OCI-LY7 (cell line): ENCODE data around the gene ULK1. TPM values are rescaled to one million over a fixed set of nuclear protein-coding genes. Genes with fewer than 3 reads are reported as not detected.

Experiments used
- BruUV-seq: library from RNA; stranded (reverse); fragments of 400-500 nt; replicated peaks from 2 replicates; lab custom pipeline; 2021; lab: Mats Ljungman, UMichigan
- CTCF ChIA-PET: fragments of 300-600 bp; sonication (Branson Sonifier 250); formaldehyde crosslinking; loops from one replicate; lab custom pipeline; 2022; ENCODE audit warnings: antibody characterized with exemption; ENCODE audit not compliant: unreplicated experiment; lab: Charles Lee
- POLR2A ChIA-PET: fragments of 300-600 bp; sonication (Branson Sonifier 250); formaldehyde crosslinking; loops from one replicate; lab custom pipeline; 2022; ENCODE audit warnings: antibody characterized with exemption; lab: Charles Lee
- DNase-seq: peaks from one replicate; pipeline ENCODE4 v3.0.0-alpha.2; 2015; ENCODE audit warnings: low spot score
- H2AFZ ChIP-seq: fragments of 200-600 bp; sonication (generic), shearing (Covaris generic); 2 replicates; pipeline ENCODE4 v1.6.1; 2014; ENCODE audit warnings: mild to moderate bottlenecking, antibody characterized with exemption, low read length, moderate library complexity
- H3K27ac ChIP-seq: fragments of 200-600 bp; sonication (generic); 2 replicates; pipeline ENCODE4 v1.5.1; 2014; ENCODE audit warnings: mixed run types, low read depth, mild to moderate bottlenecking, moderate library complexity, low read length, inconsistent platforms; ENCODE audit not compliant: poor library complexity, severe bottlenecking
- H3K36me3 ChIP-seq: fragments of 200-600 bp; sonication (generic); 2 replicates; pipeline ENCODE4 v1.6.1; 2014; ENCODE audit warnings: mild to moderate bottlenecking, antibody characterized with exemption, low read length, moderate library complexity, mixed read lengths; ENCODE audit not compliant: insufficient read depth
- H3K4me1 ChIP-seq: fragments of 200-600 bp; sonication (generic); 2 replicates; pipeline ENCODE4 v1.5.1; 2014; ENCODE audit warnings: mild to moderate bottlenecking, low read length; ENCODE audit not compliant: insufficient read depth, poor library complexity, severe bottlenecking
- H3K4me2 ChIP-seq: fragments of 200-600 bp; sonication (generic); 2 replicates; pipeline ENCODE4 v1.6.1; 2014; ENCODE audit warnings: mild to moderate bottlenecking, low read length
- H3K4me3 ChIP-seq: fragments of 200-600 bp; sonication (generic); 2 replicates; pipeline ENCODE4 v1.5.1; 2014; ENCODE audit warnings: mild to moderate bottlenecking, low read depth, low read length; ENCODE audit not compliant: poor library complexity, severe bottlenecking
- H3K79me2 ChIP-seq: fragments of 200-600 bp; sonication (generic); 2 replicates; pipeline ENCODE4 v1.6.1; 2016; ENCODE audit warnings: low read depth, mild to moderate bottlenecking, low read length, moderate library complexity, mixed read lengths; ENCODE audit not compliant: insufficient read depth
- H3K9me2 ChIP-seq: fragments of 200-600 bp; sonication (generic); 2 replicates; pipeline ENCODE4 v1.6.1; 2016; ENCODE audit warnings: mild to moderate bottlenecking, low read length, mixed read lengths; ENCODE audit not compliant: insufficient read depth
- H3K9me3 ChIP-seq: fragments of 200-600 bp; sonication (generic); 2 replicates; pipeline ENCODE4 v1.6.1; 2014; ENCODE audit warnings: mild to moderate bottlenecking, mixed run types, low read length, mixed read lengths
- H4K20me1 ChIP-seq: fragments of 200-600 bp; sonication (generic); 2 replicates; pipeline ENCODE4 v1.6.1; 2014; ENCODE audit warnings: mild to moderate bottlenecking, antibody characterized with exemption, low read length, moderate library complexity, mixed read lengths; ENCODE audit not compliant: insufficient read depth
- CTCF ChIP-seq: fragments of 200-600 bp; sonication (generic); conservative IDR thresholded peaks from 2 replicates; pipeline ENCODE4 v1.5.1; 2014; ENCODE audit warnings: mild to moderate bottlenecking, antibody characterized with exemption, low read length, moderate library complexity, mixed read lengths
- EZH2phosphoT487 ChIP-seq: fragments of 200-600 bp; sonication (generic); IDR thresholded peaks from 2 replicates; pipeline ENCODE4 v1.6.1; 2018; ENCODE audit warnings: low read depth, borderline replicate concordance, mild to moderate bottlenecking, mixed run types, antibody characterized with exemption, low read length, moderate library complexity, mixed read lengths
- intact Hi-C: fragments of 100-400 bp; cut with micrococcal nuclease; formaldehyde crosslinking; loops from one replicate; pipeline ENCODE4 v1.10.0; 2022; ENCODE audit not compliant: unreplicated experiment
- total RNA-seq, 2 experiments: library from RNA; depleted of rRNA in 1 of 2; stranded (reverse); fragments of >200 nt in 1 of 2; shearing (Covaris generic) in 1 of 2; gene quantifications; 2 replicates each; pipeline ENCODE4 v1.2.3, GENCODE V29; 2014 to 2022

The ULK1 gene
- total RNA-seq, 2 experiments from 2014 or later, result 4.3 to 15.5 TPM

DNA sequence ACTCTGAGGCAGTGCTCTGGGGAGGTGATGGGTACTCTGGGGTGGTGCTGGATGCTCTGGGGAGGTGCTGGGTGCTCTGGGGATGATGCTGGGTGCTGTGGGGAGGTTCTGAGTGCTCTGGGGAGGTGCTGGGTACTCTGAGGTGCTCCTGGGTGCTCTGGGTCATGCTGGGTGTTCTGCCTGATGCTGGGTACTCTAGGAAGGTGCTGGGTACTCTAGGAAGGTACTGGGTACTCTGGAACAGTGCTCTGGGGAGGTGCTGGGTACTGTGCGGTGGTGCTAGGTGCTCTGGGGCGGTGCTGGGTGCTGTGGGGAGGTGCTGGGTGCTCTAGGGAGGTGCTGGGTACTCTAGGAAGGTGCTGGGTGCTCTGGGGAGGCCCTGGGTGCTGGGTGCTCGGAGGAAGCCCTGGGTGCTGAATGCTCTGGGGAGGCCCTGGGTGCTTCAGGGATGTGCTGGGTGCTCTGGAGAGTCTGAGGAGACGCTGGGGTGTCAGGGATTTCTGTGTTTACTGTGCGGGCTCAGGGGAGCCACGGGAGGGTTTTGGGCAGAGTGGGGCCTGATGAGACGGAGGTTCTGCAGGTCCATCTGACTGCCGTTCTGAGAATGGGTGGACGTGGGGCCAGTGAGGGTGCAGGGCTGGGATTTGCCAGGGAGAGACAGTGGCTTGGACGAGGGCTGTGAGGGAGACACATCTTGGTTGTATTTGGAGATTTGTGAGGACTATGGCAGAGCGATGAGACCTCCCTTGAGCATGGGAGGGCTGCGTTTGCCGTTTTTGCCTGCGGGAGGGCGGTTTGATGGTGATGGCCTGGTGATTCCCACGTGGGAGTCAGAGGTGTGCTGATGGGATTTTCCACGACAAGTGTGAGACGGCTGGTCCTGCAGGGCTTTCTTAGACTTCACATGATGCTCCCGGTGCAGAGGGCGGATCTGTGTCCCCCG lies 36.2 kb upstream of the ULK1 start:
- Histone ChIP-seq H3K36me3 (no peaks in the 10 kb centered on the region), H3K4me3 (no peak overlapping the region), H3K4me2 (no peak overlapping the region), H3K79me2 (no peaks in the 10 kb centered on the region), H2AFZ (no peak overlapping the region), H3K4me1 (no peaks in the 10 kb centered on the region), H4K20me1 (no peaks in the 10 kb centered on the region), H3K9me2 (no peaks in the 10 kb centered on the region), H3K27ac (no peak overlapping the region), H3K9me3 (no peaks in the 10 kb centered on the region)
- ChIA-PET CTCF (no interaction called here), POLR2A (no interaction called here)
- no peak for DNase-seq
- BruUV-seq, result no TSS peak
- intact Hi-C loops, result no loop called here
- TF ChIP-seq EZH2phosphoT487 (no peak), CTCF (no peak)

DNA sequence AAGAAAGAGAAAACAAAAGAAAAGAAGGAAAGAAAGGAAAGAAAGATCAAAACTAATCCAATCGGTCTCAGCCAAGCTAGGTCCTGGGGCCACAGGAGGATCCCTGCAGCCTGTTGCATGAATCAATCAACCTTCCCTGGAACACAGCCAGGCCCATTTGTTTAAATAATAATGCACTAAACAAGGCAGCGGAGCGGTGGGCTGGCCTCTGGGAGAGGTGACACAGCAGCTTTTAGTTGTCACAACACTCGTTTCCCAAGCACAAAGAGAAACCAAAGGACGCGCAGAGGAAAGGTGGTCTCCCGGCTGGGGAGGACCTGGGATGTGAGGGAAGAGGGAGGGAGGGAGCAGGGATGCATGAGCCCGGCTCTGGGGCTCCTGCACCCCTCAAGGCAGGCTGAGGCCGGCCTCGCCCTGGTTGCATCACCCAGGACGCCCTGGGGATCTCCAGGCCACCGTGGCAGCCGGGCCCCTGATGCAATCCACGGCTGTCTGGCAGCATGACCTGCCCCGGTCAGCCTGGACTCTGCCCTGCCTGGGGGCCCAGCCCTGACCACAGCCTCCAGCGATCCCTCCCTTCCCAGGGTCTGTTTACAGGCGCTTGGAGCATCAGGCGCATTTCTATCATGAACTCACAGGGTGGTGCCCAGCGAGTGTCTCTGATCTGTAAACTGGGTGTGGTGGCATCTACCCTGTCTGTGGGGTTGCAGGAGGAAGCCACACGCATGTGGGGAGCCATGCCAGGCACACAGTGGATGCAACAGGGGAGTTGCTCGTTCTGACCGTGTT lies 33.8 kb upstream of the ULK1 start:
- no peak for DNase-seq
- ChIA-PET CTCF (no interaction called here), POLR2A (no interaction called here)
- Histone ChIP-seq H3K9me3 (no peaks in the 10 kb centered on the region), H2AFZ (no peak overlapping the region), H3K79me2 (no peaks in the 10 kb centered on the region), H3K36me3 (no peaks in the 10 kb centered on the region), H4K20me1 (no peaks in the 10 kb centered on the region), H3K9me2 (no peaks in the 10 kb centered on the region), H3K4me1 (no peaks in the 10 kb centered on the region), H3K4me2 (no peak overlapping the region), H3K27ac (no peak overlapping the region), H3K4me3 (no peak overlapping the region)
- intact Hi-C loops, result no loop called here
- TF ChIP-seq EZH2phosphoT487 (no peak), CTCF (no peak)
- BruUV-seq, result no TSS peak
